ENCODE results near the gene ATP8A2.
A peak's percentile ranks its signal among the peaks of the same experiment; 100 is the strongest.
"Not testable (repeated sequence)": the region's sequence is repeated elsewhere in the genome, so short reads cannot be mapped to it uniquely, and the experiment has no call there.

Gene ATP8A2

GRCh38 chr13:26038931-26039475, 667.2 kb downstream of the ATP8A2 start:
- DNase-seq (ENCODE audit: low spot score), result no peak

GRCh38 chr13:26041444-26041843, 669.7 kb downstream of the ATP8A2 start:
- DNase-seq (ENCODE audit: low spot score), result no peak

DNA sequence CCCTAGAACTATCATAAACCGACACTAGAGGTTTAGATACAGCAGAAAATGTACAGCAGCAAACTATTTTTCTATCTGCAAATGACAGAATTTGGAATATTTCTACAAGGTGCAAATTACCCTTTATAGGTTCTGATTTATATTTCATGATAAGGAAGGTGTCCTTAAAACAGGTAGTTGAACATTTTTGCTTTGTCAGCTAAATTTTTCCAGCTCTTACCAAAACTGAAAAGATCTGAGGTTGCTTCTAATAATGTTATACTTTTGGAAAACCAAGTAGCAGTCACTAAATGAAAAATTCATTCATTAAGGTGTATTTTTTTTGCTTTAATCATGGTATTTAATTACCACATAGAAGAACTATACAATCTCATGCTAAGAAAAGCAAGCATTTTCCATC, 671.0 kb downstream of the ATP8A2 start:
- no peak for DNase-seq (ENCODE audit: low spot score)

GRCh38 chr13:26045142-26045541, 673.4 kb downstream of the ATP8A2 start:
- DNase-seq (ENCODE audit: low spot score), result no peak

GRCh38 chr13:26046639-26047038, 674.9 kb downstream of the ATP8A2 start:
- DNase-seq (ENCODE audit: low spot score), result no peak

- no peak for DNase-seq (ENCODE audit: low spot score)
Measured at GRCh38 chr13:26047040-26047439, 675.3 kb downstream of the ATP8A2 start.

DNA sequence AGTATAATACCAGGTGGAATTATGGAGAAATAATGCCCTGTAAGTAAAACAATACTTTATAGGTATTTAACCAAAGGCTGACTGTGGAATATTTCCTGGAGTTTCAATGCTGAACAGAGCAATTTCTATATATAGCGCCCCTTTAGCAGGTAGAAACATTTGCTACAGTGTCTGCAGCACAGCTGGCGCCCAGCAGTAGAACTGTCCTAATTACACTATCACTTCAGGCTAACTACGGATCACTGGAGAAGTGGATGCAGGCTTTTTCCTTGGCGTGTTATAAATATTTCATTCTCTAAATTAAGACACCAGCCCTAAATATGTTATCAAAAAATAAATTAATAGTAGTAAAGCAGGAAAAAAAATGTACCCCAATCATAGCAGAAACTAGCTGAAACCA, 677.0 kb downstream of the ATP8A2 start:
- no peak for DNase-seq (ENCODE audit: low spot score)

GRCh38 chr13:26050568-26051230, 678.9 kb downstream of the ATP8A2 start:
- DNase-seq (ENCODE audit: low spot score), result peak; percentile 58

DNA sequence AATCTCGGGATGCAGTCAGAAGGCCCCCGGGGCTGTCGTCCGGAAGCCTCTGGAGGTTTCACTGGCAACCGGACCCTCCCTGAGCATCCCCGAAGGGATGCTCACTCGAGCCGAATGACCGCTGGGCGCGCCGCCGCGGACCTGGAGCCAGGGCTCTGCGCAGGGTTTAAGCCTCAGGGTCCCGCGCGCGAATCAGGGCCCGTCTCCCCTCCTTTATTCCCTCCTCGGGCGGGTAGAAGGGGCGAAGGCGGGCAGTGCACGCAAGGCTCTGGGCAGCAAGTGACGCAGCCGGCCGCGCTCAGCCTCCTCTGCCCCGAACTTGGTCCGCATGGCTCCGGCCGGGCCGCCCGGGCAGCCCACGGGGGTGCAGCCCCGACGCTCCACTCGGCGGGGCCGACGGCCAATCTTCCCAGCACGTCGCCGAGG, 679.5 kb downstream of the ATP8A2 start:
- DNase-seq (ENCODE audit: low spot score), result peak; percentile 45

DNA sequence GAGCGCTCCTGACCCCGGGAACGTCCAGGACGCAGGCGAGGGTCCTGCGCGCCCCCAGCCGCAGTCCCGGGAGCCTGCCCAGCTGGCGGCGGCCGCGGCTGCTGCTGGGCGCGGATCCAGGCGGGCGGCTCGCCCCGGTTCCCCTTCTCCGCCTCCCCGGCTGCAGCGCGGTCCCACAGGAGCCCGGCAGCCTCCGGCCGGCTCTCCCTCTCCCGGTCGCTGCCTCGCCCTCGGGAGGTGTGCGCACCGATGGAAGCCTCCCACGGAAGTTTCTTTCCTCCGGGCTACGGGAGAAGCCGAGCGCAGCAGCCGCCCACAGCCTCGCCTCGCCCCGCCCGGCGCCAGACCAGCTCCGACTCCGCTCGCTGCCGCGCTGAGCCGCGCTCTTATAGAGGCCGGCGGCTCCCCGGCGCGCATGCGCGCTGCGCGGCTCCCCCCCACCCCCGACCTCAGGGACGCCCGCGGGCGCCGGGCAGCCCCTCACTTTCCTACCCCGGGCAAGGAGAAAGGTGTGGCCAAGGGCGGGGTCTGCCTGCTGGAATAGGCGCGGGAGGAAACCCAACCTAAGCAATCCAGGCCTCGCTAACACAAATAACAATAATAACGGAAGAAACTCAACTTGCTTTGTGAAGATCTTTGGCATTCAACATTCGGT, 680.0 kb downstream of the ATP8A2 start, which contains the start of gene SHISA2:
TSS of gene SHISA2 (minus strand) at position 360 of the 655 bp plus-strand sequence. CDS start 1,041 bp downstream, outside the sequence.
- peak; percentile 77 for DNase-seq (ENCODE audit: low spot score)

DNA sequence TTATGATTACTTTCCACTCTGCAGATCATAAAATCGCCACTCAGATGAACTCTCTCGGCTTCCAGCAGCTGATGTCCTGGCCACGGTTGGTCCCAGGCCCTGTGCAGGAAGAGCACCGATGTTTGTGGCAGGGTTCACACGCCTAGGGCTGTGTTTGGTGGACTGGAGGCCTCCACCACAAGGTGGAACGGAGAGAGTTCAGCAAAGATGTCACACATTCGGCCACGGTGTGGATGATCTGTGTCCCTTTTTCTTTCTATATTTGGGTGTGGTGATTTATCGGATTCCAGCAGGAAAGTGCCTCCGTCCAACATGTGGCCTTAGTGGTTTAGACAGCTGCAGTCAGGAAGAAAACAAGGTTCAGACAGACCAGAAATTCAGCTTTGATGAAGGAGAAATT, 680.6 kb downstream of the ATP8A2 start:
- no peak for DNase-seq (ENCODE audit: low spot score)

GRCh38 chr13:26053418-26053980, 681.7 kb downstream of the ATP8A2 start:
- no peak for DNase-seq (ENCODE audit: low spot score)

GRCh38 chr13:26054896-26055295, 683.1 kb downstream of the ATP8A2 start:
- no peak for DNase-seq (ENCODE audit: low spot score)

DNA sequence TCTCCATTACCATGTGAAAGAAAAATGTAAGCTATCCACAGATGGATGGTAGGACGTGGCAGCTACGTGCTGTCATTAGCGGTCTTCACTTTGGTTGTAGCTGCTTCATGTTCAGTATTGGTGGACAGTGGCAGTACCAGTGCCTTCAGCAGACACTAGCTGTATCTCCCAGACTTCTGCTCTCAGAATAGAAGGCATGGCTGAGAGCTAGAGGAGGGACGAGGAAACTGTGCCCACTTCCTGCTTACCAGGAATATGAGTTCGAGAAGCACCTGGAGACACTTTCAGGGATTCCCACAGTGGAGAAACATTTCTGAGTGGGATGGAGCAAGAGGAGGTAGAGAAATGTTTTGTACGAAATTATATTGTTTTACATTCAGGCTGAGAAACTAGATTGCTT, 686.9 kb downstream of the ATP8A2 start:
- DNase-seq (ENCODE audit: low spot score), result no peak

- DNase-seq (ENCODE audit: low spot score), result no peak
Measured at GRCh38 chr13:26060357-26060756, 688.6 kb downstream of the ATP8A2 start.

DNA sequence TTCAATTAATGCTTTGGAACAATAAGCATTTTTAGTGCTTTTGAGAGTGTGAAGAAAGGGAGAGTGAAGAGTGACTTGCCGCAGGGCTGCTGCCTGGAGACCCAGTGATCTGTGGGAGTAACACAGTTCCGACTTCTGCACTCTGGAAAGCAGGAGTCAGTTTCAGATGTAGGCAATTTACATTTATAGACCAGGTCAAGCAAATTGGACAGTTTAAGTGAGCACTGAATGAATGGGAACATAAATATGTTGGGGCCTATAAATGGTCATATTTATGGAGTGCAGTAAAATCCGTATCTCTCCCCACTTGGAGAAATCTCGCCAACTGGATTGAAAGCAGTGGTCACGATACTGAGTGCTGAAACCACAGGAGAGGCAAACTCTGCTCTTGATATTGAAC, 689.5 kb downstream of the ATP8A2 start:
- no peak for DNase-seq (ENCODE audit: low spot score)

DNA sequence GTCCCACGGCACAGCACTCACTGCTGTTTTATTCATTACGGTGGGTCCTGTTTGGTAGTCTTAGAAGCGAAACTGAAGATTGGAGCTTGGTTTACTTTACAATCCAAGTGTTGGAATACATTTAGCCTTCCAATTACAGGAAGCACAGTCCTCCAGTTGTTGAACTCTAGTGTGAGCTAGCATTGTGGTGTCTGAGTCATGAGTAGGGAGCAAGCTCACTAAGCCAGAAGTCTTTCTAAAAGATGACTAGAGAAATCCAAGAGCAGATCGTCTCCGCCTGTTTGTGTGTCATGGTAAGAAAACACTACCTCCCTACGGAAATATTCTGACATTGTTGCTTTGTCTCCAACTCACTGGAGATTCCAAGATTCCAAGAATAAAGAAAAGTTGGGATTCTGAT, 690.2 kb downstream of the ATP8A2 start:
- no peak for DNase-seq (ENCODE audit: low spot score)

- DNase-seq (ENCODE audit: low spot score), result no peak
Measured at GRCh38 chr13:26062853-26063444, 691.2 kb downstream of the ATP8A2 start.

DNA sequence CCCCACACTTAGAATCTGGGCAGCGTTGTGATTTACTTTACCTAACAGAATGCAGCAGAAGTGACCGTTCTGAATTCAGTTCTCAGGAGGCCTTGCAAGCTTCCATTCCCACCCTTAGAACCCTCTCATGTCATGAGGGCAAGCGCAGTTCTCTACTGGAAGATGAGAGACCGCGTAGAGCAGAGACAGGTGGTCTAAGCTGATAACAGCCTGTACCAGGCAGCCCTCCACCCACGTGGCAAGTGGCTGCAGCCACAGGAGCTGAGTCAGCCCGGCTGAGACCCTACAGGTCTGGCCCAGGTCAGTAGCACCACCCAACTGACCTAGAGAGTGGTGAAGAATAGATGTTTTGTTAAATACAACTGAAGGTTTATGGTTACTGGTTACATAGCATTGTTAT, 694.7 kb downstream of the ATP8A2 start:
- not testable (repeated sequence) for DNase-seq (ENCODE audit: low spot score)

- DNase-seq (ENCODE audit: low spot score), result no peak
Measured at GRCh38 chr13:26067601-26068000, 695.8 kb downstream of the ATP8A2 start.

- not testable (repeated sequence) for DNase-seq (ENCODE audit: low spot score)
Measured at GRCh38 chr13:26068372-26068771, 696.6 kb downstream of the ATP8A2 start.

GRCh38 chr13:26069642-26070041, 697.9 kb downstream of the ATP8A2 start:
- DNase-seq (ENCODE audit: low spot score), result not testable (repeated sequence)

- no peak for DNase-seq (ENCODE audit: low spot score)
Measured at GRCh38 chr13:26071691-26072090, 699.9 kb downstream of the ATP8A2 start.
